Suprapubic skin (tissue), 4 donors: ENCODE data around the gene FOXF1.

Experiments
- CTCF ChIP-seq, 2 donors: fragments of 200-600 bp in 1 of 2; fragments of 450-650 bp in 1 of 2; sonication (generic) in 1 of 2; IDR thresholded peaks; one replicate each; pipeline ENCODE4 v1.5.1; 2016 to 2019; ENCODE audit warnings: antibody characterized with exemption in 2 of 2, mild to moderate bottlenecking in 1 of 2, moderate library complexity in 1 of 2
- EP300 ChIP-seq: sonication (generic); formaldehyde crosslinking; IDR thresholded peaks from one replicate; pipeline ENCODE4 v1.6.1; 2017; ENCODE audit warnings: antibody characterized with exemption
- POLR2AphosphoS5 ChIP-seq, 3 donors: sonication (generic); formaldehyde crosslinking; IDR thresholded peaks; one replicate each; pipeline ENCODE4 v1.6.1; 2017; ENCODE audit warnings: antibody characterized with exemption in 3 of 3

GRCh38 chr16:86461037-86461436 is 49.3 kb upstream of the FOXF1 start:
- no peak for TF ChIP-seq CTCF (IDR thresholded peaks at IDR 0.05)
- TF ChIP-seq POLR2AphosphoS5 (IDR thresholded peaks at IDR 0.05) = no peak
- TF ChIP-seq EP300 = no peak
